GM21360 (cell line): ENCODE data around the gene KCNC2.

Source experiments
- ATAC-seq: cut with Tn5 transposase; IDR thresholded peaks from one replicate; pipeline ENCODE4 v1.9.1; 2021; ENCODE audit warnings: mild to moderate bottlenecking, moderate library complexity; ENCODE audit not compliant: unreplicated experiment

Gene KCNC2

DNA sequence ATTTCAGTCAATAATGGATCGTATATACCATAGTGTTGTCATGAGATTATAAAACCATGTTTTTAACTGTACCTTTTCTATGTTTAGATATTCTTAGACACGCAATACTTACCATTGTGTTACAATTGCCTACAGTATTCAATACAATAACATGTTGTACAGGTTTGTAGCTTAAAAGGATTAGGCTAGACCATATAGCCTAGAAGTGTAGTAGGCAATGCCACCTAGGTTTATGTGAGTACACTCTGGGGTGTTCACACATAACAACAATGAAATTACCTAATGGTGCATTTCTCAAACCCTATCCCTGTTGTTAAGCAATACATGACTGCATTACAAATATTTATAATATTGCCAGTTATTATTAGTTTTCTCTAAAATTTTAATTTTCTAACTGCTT, 144.2 kb downstream of the KCNC2 start:
- ATAC-seq = no peak

- no peak for ATAC-seq
Measured at GRCh38 chr12:75062691-75063090, 146.9 kb downstream of the KCNC2 start.

- ATAC-seq = no peak
Measured at GRCh38 chr12:75058228-75058627, 151.4 kb downstream of the KCNC2 start.

DNA sequence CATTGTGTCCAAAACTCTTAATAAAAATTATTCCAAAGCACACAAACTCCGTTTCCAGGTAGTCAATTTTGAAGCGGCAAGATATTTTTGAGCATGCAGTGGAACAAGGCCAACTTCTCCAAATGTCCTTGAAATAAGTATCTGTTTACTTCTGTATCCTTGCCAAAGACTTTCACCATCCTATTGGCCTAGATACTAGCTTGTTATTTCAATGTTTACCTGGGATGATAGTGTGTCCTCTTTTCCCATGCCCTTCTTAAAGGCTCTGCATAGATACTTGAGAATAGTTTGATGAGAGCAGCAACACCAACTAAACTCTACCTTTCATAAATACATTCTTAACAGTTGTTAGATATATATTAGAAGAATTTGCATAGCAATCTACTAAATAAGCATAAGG, 160.9 kb downstream of the KCNC2 start:
- no peak for ATAC-seq

DNA sequence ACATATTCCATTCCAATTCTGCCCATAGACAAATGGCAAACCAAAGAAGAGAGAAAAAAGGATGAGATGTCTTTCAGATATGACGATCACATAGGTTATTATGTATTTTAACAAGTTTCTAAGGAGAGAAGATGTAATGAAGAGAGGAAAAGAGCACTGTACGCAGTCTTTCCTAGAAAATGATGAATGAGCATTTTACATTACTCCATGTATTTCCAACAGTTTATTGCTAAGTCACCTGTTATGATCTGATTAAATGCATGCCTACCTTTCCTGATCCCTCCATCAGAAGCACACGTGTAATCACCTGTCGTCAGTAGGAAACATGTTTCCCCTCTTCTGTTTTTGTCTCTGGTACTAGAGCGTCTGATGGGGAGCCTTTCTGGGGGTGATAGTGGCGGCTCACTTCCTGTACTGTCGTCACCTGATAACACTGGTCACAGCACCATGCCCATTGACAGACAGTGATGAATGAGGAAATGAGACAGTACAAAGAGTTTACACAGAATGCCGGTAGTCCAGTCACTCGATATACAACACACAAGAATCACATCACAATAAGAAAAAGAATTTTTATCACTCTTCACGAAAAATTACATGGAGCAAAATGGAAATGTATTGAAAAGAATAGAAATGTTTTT, 161.6 kb downstream of the KCNC2 start:
- ATAC-seq = no peak

DNA sequence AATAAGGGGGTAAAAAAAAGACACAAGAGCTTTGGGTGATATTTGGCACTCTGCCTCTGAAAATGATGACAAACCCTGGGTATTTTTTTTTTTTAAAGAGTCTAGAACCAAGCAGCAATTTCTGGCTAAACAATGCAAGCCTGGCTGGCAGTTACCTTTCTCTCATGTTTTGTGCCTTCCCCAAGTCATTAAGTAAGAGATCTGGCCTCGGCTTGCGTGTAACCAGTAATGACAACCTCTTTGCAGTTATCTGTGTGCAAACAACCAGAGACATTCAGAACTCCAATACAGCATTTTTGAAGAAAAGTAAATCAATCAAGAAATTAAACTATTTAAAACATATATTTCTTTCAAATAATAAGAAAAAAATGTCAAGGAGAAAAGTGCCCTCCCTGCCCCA, 167.5 kb downstream of the KCNC2 start:
- ATAC-seq = no peak

- ATAC-seq = no peak
Measured at GRCh38 chr12:75041472-75041871, 168.2 kb downstream of the KCNC2 start.

DNA sequence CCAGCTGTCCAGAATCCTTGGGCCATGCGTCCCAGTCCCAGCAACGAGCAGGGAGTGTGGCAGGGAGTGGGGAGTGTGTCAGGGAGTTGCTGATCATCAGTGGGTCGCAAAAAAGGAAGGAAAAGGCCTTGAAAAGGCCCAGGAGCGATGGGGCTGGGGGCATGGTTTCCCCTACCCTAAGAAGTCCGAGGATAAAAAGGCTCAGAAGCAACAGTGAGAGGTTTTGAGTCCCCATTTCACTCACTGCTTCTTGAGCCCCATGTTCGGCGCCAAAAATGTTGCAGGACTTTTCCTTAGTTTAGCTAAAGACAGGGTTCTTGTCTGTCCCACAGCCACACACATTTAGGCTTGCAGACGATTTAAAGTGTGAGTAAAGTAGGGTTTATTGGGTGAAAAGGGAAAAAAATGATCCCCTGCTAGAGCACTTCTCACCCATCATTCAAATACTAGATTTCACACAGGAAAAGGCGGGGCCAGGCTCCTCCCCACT, 189.5 kb downstream of the KCNC2 start:
- no peak for ATAC-seq

GRCh38 chr12:75011120-75011519, 198.5 kb downstream of the KCNC2 start:
- ATAC-seq = no peak

GRCh38 chr12:75007133-75007532, 202.5 kb downstream of the KCNC2 start:
- no peak for ATAC-seq

DNA sequence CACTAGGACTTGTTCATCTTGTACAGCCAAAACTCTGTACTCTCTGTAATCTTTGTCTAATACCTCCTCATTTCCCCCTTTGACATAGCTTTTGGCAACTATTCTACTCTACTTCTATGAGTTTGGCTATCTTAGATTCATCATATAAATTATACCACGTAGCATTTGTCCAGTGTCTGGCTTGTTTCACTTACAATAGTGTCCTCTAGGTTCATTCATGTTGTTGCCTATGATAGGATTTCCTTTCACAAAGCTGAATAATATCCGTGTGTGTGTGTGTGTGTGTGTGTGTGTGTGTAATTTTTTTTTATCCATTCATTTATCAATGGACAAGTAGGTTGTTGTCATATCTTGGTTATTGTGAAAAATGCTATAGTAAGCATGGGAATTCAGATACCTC, 209.5 kb downstream of the KCNC2 start:
- ATAC-seq = no peak

DNA sequence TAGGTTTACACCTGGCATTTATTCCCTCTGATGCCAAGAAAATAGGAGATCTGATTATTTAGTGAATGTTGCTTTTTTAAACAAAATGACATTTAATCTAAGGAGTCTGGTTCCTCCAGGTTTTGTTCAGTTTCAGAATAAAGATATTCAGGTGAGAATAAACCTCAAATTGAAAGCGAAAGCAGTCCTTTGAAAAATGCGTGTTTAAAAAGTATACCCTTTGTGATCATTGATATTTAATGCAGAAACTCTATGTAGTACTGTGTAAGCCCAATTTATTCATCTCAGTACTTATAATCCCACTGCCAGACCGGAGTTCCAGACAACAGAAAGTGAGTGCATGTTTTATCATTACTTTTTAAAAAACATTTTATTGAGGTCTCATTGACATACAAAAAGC, 210.2 kb downstream of the KCNC2 start:
- no peak for ATAC-seq
